HG03139 (cell line): ENCODE measurements around the gene ZBED4.
"Not testable (repeated sequence)": the region's sequence is repeated elsewhere in the genome, so short reads cannot be mapped to it uniquely, and the experiment has no call there.

ENCODE experiments used
- ATAC-seq: cut with Tn5 transposase; IDR thresholded peaks from one replicate; pipeline ENCODE4 v1.9.1; 2021; ENCODE audit not compliant: unreplicated experiment

The ZBED4 gene

DNA sequence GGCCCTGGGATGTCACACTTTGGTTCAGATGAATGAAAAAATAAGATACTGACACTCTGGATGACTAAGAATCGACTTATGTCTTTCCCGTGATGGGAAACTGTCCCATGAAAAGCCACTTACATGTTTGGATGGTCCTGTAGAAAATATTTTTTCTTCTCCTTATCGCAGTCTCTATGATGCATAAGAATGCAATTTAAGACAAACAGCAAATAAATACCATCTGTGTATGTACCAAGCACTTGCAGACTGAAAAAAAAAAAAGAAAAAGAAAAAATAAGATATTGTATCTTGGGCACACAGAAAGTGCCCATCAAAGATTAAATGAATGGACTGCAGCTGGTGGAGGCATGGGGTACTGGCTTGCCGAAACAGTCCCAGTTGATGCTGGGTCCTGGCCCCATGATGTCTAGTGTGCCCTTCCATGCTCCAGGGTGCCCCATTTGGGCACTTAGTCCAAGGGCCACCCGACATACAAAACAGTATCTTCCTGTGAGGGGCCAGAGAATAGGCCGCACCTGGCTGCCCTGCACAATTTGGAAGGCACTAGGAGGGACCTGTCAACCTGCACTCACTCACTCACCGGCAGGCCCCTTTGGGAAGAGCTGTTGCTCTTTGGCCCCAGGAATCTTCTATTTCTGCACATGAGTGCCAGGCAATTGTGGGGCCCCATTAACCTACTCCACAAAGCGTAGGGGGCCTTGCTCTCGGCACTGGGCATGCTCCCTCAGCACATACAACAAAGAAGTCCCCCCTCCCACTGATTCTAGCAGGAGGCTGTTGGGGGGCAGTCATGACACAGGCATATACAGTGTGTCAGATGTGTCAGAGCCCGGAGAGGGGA, 2.5 kb upstream of the ZBED4 start:
- no peak for ATAC-seq

DNA sequence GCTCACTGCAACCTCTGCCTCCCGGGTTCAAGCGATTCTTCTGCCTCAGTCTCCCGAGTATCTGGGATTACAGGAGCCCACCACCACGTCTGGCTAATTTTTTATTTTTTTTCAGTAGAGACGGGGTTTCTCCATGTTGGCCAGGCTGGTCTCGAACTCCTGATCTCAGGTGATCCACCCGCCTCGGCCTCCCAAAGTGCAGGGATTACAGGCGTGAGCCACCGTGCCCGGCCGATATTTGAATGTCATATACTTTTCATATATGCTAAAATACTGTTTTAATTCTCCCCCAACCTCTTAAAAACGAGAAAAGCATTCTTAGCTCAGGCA, 1.1 kb upstream of the ZBED4 start:
- ATAC-seq: not testable (repeated sequence)

GRCh38 chr22:49853981-49854831, 562 bp downstream of the ZBED4 start:
- peak; percentile 17 for ATAC-seq

GRCh38 chr22:49855251-49855911, 1.7 kb downstream of the ZBED4 start:
- no peak for ATAC-seq

DNA sequence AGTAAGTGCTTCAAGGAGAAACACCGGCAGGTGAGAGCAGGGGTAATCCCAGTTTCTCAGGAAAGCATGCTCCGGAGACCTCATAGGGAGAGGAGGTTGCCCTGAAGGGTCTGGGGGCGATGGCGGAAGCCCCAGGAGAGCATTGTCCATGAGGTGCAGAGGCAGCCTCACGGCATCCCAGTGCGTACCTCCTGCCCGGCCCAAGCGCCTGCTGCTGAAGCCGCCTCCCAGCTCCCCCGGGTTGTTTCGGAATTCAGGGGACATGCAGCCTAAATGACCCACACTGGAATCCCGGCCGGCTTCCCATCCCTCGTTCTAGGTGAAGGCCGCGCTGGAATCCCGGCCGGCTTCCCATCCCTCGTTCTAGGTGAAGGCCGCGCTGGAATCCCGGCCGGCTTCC, 2.7 kb downstream of the ZBED4 start:
- no peak for ATAC-seq

DNA sequence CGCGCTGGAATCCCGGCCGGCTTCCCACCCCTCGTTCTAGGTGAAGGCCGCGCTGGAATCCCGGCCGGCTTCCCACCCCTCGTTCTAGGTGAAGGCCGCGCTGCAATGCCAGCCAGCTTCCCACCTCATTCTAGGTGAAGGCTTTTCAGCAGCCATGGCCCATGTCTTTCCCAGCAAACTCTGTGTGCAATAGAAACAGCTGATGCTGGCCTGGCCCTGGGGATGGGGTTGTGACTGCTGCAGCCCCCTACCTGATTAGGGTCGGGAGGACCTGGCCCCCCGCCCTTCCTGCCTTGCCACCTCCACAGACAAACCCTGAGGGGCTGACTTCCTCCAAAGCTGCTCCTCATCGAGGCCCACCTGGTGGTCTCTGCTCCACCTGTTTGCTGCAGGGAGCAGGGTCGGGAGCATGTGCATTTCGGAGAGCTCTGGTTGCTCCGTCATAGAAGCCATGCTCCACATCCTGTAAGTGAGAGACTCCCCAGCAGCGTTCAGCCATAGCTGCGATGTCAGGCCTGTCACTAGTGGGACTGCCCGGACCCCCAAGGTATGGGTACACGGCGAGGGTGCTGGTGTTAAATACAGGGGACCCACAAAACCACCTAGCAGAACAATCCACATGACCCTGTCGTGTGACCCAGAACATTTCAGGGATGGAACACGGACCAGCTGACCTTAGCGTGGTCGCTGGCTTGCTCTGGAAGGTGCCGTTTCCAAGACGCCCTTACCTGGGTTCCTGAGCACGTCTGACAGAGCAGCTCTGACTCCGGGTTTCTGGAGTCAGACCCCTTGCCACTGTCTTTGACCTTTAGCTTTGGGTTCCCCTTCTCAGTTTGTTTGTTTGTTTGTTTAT, 3.3 kb downstream of the ZBED4 start:
- ATAC-seq: no peak

DNA sequence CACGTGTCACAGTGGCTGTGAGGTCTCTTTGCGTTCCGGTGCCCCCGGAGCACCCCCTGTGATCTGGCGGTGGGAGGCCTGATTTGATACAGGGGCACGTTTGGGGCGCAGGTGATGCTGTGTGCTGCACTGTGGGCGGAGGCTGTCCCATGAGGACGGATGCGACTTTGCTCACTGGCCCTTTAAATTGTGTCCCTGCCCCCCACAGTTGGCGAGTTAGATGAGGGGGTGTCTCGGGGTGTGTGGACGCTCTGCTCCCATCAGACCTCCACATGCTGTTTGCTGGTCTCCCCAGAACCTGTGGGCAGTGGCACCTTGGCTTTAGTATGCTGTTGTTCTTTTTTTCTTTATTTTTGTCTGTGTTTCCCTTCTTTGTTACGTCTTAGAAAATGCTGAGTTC, 5.2 kb downstream of the ZBED4 start:
- ATAC-seq: no peak

GRCh38 chr22:49861642-49862495, 8.2 kb downstream of the ZBED4 start:
- no peak for ATAC-seq

- no peak for ATAC-seq
Measured at GRCh38 chr22:49862496-49862776, 8.8 kb downstream of the ZBED4 start.

DNA sequence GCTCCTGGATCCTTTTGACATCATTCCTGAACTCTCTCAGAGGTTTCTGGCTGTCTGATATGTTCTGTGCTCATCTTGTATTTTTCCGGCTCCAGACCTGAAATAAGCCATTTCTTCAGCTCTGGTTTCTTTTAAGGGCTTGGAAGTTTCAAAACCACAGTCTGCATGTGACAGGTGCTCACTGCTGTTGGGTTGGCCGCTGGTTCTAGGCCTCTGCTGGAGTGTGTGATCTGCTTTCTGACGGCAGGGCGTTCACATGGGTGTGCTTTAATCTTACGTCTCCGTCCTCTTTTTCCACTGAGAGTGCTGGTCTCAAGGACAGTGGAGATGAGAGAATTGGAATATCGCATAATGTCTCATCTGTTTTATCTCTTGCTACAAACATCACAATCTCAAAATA, 10.3 kb downstream of the ZBED4 start:
- ATAC-seq: no peak

DNA sequence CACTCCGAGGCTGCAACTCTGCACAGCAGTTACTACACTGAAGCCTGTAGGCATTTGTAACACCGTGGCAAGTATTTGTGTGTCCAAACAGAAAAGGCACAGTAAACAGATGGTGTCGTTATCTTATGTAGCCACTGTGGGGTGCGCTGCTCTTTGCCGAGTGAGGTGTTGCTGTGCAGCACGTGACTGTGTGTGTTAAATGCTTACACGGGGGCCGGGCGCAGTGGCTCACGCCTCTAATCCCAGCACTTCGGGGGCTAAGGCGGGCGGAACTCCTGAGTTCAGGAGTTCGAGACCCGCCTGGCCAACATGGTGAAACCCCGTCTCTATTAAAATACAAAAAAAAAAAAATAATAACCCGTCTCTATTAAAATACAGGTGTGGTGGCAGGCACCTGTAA, 11.5 kb downstream of the ZBED4 start:
- no peak for ATAC-seq

- no peak for ATAC-seq
Measured at GRCh38 chr22:49866134-49866533, 12.5 kb downstream of the ZBED4 start.

- ATAC-seq: no peak
Measured at GRCh38 chr22:49866646-49867045, 13.0 kb downstream of the ZBED4 start.

DNA sequence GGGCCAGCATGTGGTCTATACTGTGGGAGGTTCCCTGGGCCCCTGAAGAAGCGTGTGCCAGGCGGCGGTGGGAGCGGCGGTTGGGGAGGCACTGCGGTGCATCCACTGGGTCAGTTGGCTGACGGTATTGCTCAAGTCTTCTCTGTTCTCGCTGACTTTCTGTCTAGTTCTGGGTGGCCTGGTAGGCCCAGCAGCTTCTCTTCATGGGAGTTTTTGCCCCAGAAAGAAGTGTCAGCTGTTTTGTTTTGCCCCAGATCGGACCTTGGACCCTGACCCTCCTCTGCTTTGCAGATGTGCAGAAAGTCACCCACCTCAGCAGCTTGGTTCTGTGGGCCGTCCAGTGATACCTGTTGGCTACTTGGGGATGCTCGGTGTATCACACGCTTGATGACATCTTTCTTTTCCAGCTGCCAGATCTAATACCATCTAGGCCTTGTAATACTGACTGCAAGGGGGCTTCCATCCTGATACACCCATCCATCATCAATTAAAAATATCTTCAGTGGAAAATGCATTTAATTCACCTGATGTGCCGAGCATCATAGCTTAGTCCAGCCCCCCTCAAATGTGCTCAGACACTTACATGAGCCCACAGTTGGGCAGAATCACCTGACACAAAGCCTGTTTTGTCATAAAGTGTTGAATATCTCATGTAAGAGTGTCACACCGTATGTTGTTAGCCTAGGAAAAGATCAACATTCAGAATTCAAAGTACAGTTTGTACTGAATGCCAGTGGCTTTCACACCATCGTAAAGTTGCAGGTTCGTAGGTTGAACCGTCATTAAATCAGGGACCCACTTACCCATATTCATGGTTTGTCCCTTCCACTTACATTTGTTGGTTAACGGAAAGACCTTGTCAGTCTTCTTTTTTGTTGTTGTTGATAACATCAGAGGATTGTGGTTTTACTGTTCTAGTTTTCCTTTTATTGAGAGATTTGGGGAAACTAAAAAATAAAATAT, 13.9 kb downstream of the ZBED4 start:
- ATAC-seq: no peak

DNA sequence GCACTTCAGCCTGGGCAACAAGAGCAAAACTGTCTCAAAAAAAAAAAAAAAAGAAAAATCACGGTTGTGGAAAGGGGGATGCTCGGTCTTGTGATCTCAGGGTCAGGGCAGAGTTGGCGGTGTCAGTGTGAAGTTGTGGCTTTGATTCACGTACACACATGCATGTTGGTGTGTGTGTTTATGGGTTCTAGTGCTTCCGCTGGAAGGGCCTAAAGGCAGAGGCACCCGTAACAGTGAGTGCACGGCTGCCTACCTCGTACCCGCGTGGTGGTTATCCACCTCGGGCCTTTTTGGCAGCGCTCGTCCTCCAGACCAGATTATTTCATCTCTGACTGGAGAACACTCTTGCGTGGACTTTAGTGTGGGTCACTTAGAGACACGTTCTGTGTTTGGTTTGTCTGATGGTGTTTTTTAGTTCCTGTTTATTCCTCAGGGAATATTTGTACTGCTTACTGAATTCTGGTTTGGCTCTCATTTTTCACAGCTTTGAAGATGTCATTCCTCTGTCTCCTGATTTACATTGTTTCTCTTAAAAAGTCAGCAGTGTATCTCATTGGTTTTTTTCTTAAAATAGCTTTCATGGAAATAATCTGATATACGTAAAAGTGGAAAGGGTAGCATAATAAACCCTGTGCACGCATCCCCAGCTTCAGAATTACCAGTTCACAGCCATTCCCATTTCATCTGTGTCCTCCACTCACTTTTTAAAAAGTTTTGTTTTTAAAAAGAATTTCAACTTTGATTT, 15.6 kb downstream of the ZBED4 start:
- ATAC-seq: no peak

GRCh38 chr22:49869845-49870712, 16.4 kb downstream of the ZBED4 start:
- ATAC-seq: no peak

DNA sequence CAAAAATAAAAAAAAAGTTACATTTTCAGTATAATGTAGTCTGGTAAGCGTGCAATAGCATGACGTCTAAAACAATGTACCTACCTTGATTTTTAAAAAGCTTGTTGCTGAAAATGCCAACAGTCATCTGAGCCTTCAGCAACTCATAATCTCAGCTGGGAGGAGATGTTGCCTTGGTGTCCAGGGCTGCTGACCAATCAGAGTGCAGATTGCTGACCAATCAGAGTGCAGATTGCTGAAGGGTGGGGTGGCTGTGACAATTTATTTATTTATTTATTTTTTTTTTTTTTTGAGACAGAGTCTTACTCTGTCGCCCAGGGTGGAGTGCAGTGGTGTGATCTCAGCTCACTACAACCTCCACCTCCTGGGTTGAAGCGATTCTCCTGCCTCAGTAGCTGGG, 17.8 kb downstream of the ZBED4 start:
- ATAC-seq: no peak
